Activated CD8-positive, alpha-beta memory T cell treated with anti-CD3 and anti-CD28 coated beads for 4 hours (primary cell): Measurements from ENCODE around the gene SLC22A12.

ENCODE experiments used
- DNase-seq, 2 donors: peaks; one replicate each; pipeline ENCODE4 v3.0.0-alpha.2; 2020; ENCODE audit warnings: low read depth in 2 of 2

The SLC22A12 gene

GRCh38 chr11:64604458-64605243 lies 13.6 kb downstream of the SLC22A12 start:
- DNase-seq = no peak

GRCh38 chr11:64605244-64605560 lies 14.2 kb downstream of the SLC22A12 start:
- DNase-seq = no peak

- DNase-seq = no peak
Measured at GRCh38 chr11:64605656-64606585, 14.9 kb downstream of the SLC22A12 start.

GRCh38 chr11:64606796-64607380 lies 15.9 kb downstream of the SLC22A12 start:
- no peak for DNase-seq

GRCh38 chr11:64607381-64607985 lies 16.5 kb downstream of the SLC22A12 start:
- no peak for DNase-seq

GRCh38 chr11:64608046-64608445 lies 17.0 kb downstream of the SLC22A12 start:
- DNase-seq = no peak

GRCh38 chr11:64608636-64609035 lies 17.6 kb downstream of the SLC22A12 start:
- DNase-seq = no peak

- no peak for DNase-seq
Measured at GRCh38 chr11:64609436-64610047, 18.5 kb downstream of the SLC22A12 start.

- no peak for DNase-seq
Measured at GRCh38 chr11:64610596-64610995, 19.6 kb downstream of the SLC22A12 start.

- DNase-seq = no peak
Measured at GRCh38 chr11:64611176-64611575, 20.2 kb downstream of the SLC22A12 start.

GRCh38 chr11:64611869-64612646 lies 21.0 kb downstream of the SLC22A12 start:
- no peak for DNase-seq

- DNase-seq = no peak
Measured at GRCh38 chr11:64613648-64614047, 22.6 kb downstream of the SLC22A12 start.

GRCh38 chr11:64614917-64615316 lies 23.9 kb downstream of the SLC22A12 start:
- DNase-seq = no peak

GRCh38 chr11:64616817-64617216 lies 25.8 kb downstream of the SLC22A12 start:
- DNase-seq = no peak

- no peak for DNase-seq
Measured at GRCh38 chr11:64619196-64619595, 28.2 kb downstream of the SLC22A12 start.

GRCh38 chr11:64619811-64620380 lies 28.9 kb downstream of the SLC22A12 start:
- no peak for DNase-seq

- no peak for DNase-seq
Measured at GRCh38 chr11:64620381-64620971, 29.5 kb downstream of the SLC22A12 start.

GRCh38 chr11:64621283-64622019 lies 30.4 kb downstream of the SLC22A12 start:
- DNase-seq = no peak

GRCh38 chr11:64622681-64623080 lies 31.7 kb downstream of the SLC22A12 start:
- DNase-seq = no peak
